ENCODE data around the gene PEX14.

Gene PEX14

DNA sequence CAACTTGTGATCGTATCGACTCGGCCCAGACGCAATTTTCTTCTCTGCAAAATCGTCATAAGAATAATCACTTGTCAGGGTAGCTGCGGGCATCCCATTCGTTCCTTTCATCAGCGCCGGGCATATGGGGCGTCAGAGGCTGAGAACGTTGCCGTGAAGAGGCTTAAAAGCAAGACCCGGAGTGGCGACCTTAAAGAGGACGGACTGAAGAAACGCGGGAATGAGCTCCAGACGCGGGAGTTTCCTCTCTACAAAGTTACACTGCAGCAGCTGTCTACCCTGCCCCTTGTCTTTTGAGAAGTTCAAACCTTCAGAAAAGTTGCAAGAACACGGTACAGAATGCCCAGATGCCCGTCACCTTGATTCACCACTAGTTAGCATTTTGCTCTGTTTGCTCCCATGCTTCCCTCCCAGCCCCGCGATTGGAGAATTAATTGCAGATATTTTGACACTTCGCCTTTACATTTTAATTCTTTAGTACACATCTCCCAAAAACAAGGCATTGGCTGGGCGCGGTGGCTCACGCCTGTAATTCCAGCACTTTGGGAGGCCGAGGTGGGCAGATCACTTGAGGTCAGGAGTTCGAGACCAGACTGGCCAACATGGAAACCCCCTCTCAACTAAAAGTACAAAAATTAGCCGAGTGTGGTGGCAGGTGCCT, 43.5 kb upstream of the PEX14 start:
- no peak for TF ChIP-seq POLR2A (IDR thresholded peaks at IDR 0.05; ENCODE audit: extremely low read depth, insufficient read length)
- TF ChIP-seq, protein P1, sequence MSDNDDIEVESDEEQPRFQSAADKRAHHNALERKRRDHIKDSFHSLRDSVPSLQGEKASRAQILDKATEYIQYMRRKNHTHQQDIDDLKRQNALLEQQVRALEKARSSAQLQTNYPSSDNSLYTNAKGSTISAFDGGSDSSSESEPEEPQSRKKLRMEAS (IDR thresholded peaks at IDR 0.05; ENCODE audit: low read depth, low read length) = no peak
- TF ChIP-seq, protein P2, sequence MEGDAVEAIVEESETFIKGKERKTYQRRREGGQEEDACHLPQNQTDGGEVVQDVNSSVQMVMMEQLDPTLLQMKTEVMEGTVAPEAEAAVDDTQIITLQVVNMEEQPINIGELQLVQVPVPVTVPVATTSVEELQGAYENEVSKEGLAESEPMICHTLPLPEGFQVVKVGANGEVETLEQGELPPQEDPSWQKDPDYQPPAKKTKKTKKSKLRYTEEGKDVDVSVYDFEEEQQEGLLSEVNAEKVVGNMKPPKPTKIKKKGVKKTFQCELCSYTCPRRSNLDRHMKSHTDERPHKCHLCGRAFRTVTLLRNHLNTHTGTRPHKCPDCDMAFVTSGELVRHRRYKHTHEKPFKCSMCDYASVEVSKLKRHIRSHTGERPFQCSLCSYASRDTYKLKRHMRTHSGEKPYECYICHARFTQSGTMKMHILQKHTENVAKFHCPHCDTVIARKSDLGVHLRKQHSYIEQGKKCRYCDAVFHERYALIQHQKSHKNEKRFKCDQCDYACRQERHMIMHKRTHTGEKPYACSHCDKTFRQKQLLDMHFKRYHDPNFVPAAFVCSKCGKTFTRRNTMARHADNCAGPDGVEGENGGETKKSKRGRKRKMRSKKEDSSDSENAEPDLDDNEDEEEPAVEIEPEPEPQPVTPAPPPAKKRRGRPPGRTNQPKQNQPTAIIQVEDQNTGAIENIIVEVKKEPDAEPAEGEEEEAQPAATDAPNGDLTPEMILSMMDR (IDR thresholded peaks at IDR 0.05; ENCODE audit: low read depth, low read length) = no peak
- TF ChIP-seq MYC (IDR thresholded peaks at IDR 0.05; ENCODE audit: low read depth, low read length) = no peak
- H3K4me3 ChIP-seq (ENCODE audit: low read depth, low read length) = peak overlapping the region; percentile 84
- peak; percentile 60 for DNase-seq (ENCODE audit: low read depth)

DNA sequence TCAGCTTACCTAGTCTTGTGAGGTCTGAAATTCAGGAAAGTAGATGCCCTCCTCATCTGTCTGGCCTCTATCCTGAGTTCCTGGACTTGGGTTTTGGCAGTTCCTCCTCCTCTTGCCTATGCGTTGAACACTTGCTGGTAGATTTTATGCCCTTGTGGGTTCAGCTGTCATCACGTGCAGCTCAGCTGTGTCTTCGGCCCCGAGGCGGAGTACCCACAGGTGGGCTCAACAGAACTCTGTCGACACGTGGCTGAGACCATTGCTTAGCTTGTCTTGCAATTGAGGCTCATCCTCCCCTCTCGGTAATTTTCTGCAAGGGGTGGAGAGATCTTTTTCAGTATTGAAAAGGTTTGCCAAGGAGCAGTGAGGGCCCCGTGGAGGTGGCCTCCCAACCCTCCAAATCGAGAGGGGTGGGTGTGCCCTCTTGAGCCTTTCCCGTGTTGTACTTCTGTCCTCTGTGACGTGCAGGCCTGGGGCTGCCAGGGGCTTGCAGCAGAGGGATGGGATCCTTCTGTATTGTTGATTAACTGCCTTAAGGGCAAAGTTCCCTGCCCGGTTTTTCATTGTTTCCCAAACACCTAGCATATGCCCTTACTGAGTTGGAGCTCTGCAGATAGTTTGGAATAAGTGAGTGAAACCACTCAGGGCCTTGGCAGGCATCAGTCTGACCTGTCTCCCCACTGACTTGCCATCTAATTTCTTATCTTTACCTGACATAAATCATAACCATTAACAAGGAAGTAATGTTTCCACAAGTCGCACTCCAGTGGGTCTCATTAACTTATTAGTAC, 41.6 kb upstream of the PEX14 start:
- TF ChIP-seq, protein P2 (IDR thresholded peaks at IDR 0.05; ENCODE audit: low read depth, low read length) = no peak
- TF ChIP-seq POLR2A (IDR thresholded peaks at IDR 0.05; ENCODE audit: extremely low read depth, insufficient read length) (no peak), MYC (IDR thresholded peaks at IDR 0.05; ENCODE audit: low read depth, low read length) (no peak)
- TF ChIP-seq, protein P1 (IDR thresholded peaks at IDR 0.05; ENCODE audit: low read depth, low read length) = no peak
- no peak overlapping the region for H3K4me3 ChIP-seq (ENCODE audit: low read depth, low read length)
- no peak for DNase-seq (ENCODE audit: low read depth)

DNA sequence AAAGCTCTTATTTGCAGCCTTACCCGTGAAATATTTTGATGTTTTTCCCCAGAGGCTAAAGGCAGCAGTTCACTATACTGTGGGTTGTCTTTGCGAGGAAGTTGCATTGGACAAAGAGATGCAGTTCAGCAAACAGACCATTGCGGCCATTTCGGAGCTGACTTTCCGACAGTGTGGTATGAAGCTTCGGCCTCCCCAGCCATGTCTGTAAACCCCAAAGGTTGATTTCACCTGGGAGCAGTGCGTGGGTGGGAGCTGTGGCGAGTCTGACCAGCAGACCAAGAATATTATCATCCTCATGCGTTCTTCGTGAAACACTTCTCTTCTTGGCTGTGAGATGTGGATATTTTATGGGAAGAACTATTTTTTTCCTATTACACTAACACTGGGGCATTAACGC, 41.0 kb upstream of the PEX14 start:
- no peak for DNase-seq (ENCODE audit: low read depth)
- no peak for TF ChIP-seq MYC (IDR thresholded peaks at IDR 0.05; ENCODE audit: low read depth, low read length)
- TF ChIP-seq, protein P2 (IDR thresholded peaks at IDR 0.05; ENCODE audit: low read depth, low read length) = no peak
- TF ChIP-seq POLR2A (IDR thresholded peaks at IDR 0.05; ENCODE audit: extremely low read depth, insufficient read length) = no peak
- TF ChIP-seq, protein P1 (IDR thresholded peaks at IDR 0.05; ENCODE audit: low read depth, low read length) = no peak
- no peak overlapping the region for H3K4me3 ChIP-seq (ENCODE audit: low read depth, low read length)

DNA sequence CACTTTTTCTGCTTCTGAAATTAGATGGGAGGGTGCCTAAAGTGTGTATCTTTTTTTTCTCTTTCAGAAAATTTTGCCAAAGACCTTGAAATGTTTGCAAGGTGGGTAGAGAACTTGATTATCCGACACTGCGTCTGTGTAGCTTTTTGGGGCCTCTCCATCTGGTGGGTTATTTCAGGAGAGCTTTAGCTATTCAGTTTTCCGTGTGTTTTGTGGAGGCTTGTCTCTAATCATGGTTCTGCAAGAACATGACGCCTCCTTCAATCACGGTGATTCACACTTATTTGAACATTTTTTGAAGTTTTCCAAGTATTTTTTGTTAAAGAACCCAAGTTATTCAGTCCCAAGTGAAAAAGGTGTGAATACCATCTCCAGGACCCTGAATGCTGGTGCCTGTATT, 40.2 kb upstream of the PEX14 start:
- H3K4me3 ChIP-seq (ENCODE audit: low read depth, low read length) = no peak overlapping the region
- DNase-seq (ENCODE audit: low read depth) = no peak
- TF ChIP-seq, protein P1 (IDR thresholded peaks at IDR 0.05; ENCODE audit: low read depth, low read length) = no peak
- TF ChIP-seq MYC (IDR thresholded peaks at IDR 0.05; ENCODE audit: low read depth, low read length) (no peak), POLR2A (IDR thresholded peaks at IDR 0.05; ENCODE audit: extremely low read depth, insufficient read length) (no peak)
- TF ChIP-seq, protein P2 (IDR thresholded peaks at IDR 0.05; ENCODE audit: low read depth, low read length) = no peak

DNA sequence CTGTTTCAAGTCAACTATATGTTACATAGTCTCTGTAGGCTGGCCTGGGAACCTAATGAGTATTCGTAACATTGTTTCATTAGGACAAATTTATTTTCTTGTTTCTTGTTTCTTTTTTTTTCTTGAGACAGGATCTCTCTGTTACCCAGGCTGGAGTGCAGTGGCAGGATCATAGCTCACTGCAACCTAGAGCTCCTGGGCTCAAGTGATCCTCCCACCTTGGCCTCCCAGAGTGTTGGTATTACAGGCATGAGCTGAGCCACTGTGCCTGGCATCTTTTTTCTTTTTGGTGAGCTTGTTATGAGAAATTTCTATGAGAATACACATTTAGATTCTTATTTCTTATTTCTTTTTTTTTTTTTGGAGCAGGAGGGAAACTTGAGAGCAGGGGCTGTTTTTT, 37.7 kb upstream of the PEX14 start:
- no peak overlapping the region for H3K4me3 ChIP-seq (ENCODE audit: low read depth, low read length)
- DNase-seq (ENCODE audit: low read depth) = no peak

More for the DNA sequence above, 37.7 kb upstream of the PEX14 start:
- TF ChIP-seq POLR2A (IDR thresholded peaks at IDR 0.05; ENCODE audit: extremely low read depth, insufficient read length) (no peak), MYC (IDR thresholded peaks at IDR 0.05; ENCODE audit: low read depth, low read length) (no peak)
- TF ChIP-seq, protein P1 (IDR thresholded peaks at IDR 0.05; ENCODE audit: low read depth, low read length) = no peak
- TF ChIP-seq, protein P2 (IDR thresholded peaks at IDR 0.05; ENCODE audit: low read depth, low read length) = no peak
